K562 (cell line): Measurements from ENCODE around the gene CARMIL3. TPM values are rescaled to one million over a fixed set of nuclear protein-coding genes. Genes with fewer than 3 reads are reported as not detected.

ENCODE experiments used
- ATAC-seq: fragments of 200-7000 bp; cut with Tn5 transposase; 3 replicates; pipeline ENCODE4 v1.9.1; 2020; ENCODE audit warnings: moderate library complexity
- BruUV-seq: library from RNA; stranded (reverse); fragments of 400-500 nt; replicated peaks from 2 replicates; lab custom pipeline; 2021; lab: Mats Ljungman, UMichigan
- CTCF ChIA-PET: fragments of 300-600 bp; formaldehyde crosslinking; extraction: SDS; loops from one replicate; lab custom pipeline; 2021; ENCODE audit warnings: low intra/inter-chr PET ratio; lab: Yijun Ruan, JAX
- POLR2A ChIA-PET: fragments of 300-600, 350-650 bp; sonication (Branson Sonifier 250); formaldehyde crosslinking; extraction: SDS; loops from one replicate; lab custom pipeline; 2021; ENCODE audit warnings: antibody characterized with exemption, inconsistent platforms; lab: Yijun Ruan, JAX
- DNase-seq, 4 experiments: peaks; one replicate each; pipeline versions ENCODE4 v3.0.0 to v3.0.0-alpha.2; 2011 to 2018; ENCODE audit warnings: low spot score in 3 of 4, mixed read lengths in 3 of 4; ENCODE audit errors: extremely low read depth in 1 of 4
- FAIRE-seq: peaks from 2 replicates; lab custom pipeline; 2011; peaks lifted over from hg19 to GRCh38; lab: Jason Lieb, UNC
- H2AFZ ChIP-seq: 2 replicates; pipeline ENCODE4 v1.6.0; 2011; ENCODE audit warnings: low read depth, low read length, control low read depth, inconsistent platforms
- H3K27ac ChIP-seq: fragments of 200-600 bp; 3 replicates; pipeline ENCODE4 v1.8.0; 2011; ENCODE audit warnings: low read depth, mild to moderate bottlenecking, control low read depth, inconsistent platforms, low read length, moderate library complexity, mixed read lengths; ENCODE audit errors: extremely low read depth
- H3K27me3 ChIP-seq, 2 experiments: fragments of 300-600 bp in 1 of 2; 2 replicates in 1 of 2; 3 replicates in 1 of 2; pipeline versions ENCODE4 v1.6.0 to v1.8.0; 2011; ENCODE audit warnings: inconsistent platforms in 2 of 2, low read length in 2 of 2, mild to moderate bottlenecking in 1 of 2, mixed read lengths in 1 of 2, moderate library complexity in 1 of 2; ENCODE audit not compliant: control insufficient read depth in 2 of 2, insufficient read depth in 2 of 2
- H3K36me3 ChIP-seq: fragments of 300-600 bp; 3 replicates; pipeline ENCODE4 v1.8.0; 2011; ENCODE audit warnings: mild to moderate bottlenecking, low read length, inconsistent platforms; ENCODE audit not compliant: control insufficient read depth, insufficient read depth
- H3K4me1 ChIP-seq, 2 experiments: fragments of 200-600 bp in 1 of 2; replicated peaks in 1 of 2; 2 replicates in 1 of 2; 3 replicates in 1 of 2; pipeline versions ENCODE4 v1.5.1 to v1.8.0; 2011; ENCODE audit warnings: inconsistent platforms in 2 of 2, low read length in 2 of 2, mild to moderate bottlenecking in 1 of 2, mixed read lengths in 1 of 2, moderate library complexity in 1 of 2; ENCODE audit not compliant: control insufficient read depth in 2 of 2, insufficient read depth in 2 of 2
- H3K4me2 ChIP-seq: 2 replicates; pipeline ENCODE4 v1.6.1; 2011; ENCODE audit warnings: low read length, control low read depth, inconsistent platforms, mixed read lengths; ENCODE audit not compliant: insufficient read depth
- H3K4me3 ChIP-seq: fragments of 200-600 bp; sonication (generic), shearing (Covaris generic); 2 replicates; pipeline ENCODE4 v1.5.1; 2016; ENCODE audit warnings: control low read depth, inconsistent platforms
- H3K79me2 ChIP-seq: fragments of 200-600 bp; 3 replicates; pipeline ENCODE4 v1.8.0; 2011; ENCODE audit warnings: low read length, inconsistent platforms; ENCODE audit not compliant: control insufficient read depth, insufficient read depth
- H3K9ac ChIP-seq, 2 experiments: 2 replicates each; pipeline versions ENCODE4 v1.6.0 to v1.6.1; 2011; ENCODE audit warnings: low read depth in 2 of 2, low read length in 2 of 2, control low read depth in 1 of 2, inconsistent platforms in 1 of 2, mild to moderate bottlenecking in 1 of 2, mixed read lengths in 1 of 2; ENCODE audit not compliant: insufficient read depth in 1 of 2
- H3K9me1 ChIP-seq: one replicate; pipeline ENCODE4 v1.6.0; 2011; ENCODE audit warnings: inconsistent platforms, mild to moderate bottlenecking, low read length, moderate library complexity; ENCODE audit not compliant: control insufficient read depth, insufficient read depth
- H3K9me3 ChIP-seq: replicated peaks from 2 replicates; pipeline ENCODE4 v1.5.1; 2011; ENCODE audit warnings: low read depth, low read length, inconsistent platforms; ENCODE audit not compliant: control insufficient read depth, insufficient read depth
- H4K20me1 ChIP-seq: replicated peaks from 2 replicates; pipeline ENCODE4 v1.6.1; 2011; ENCODE audit warnings: low read length, inconsistent platforms, mixed read lengths; ENCODE audit not compliant: control insufficient read depth, insufficient read depth
- CREB5 ChIP-seq: fragments of 250-450 bp; sonication (Bioruptor Pico); IDR thresholded peaks from 2 replicates; pipeline ENCODE4 v1.5.0; 2020; ENCODE audit warnings: mild to moderate bottlenecking
- NKRF ChIP-seq: fragments of 450-650 bp; IDR thresholded peaks from 2 replicates; pipeline ENCODE4 v1.6.1; 2016; ENCODE audit warnings: borderline replicate concordance
- TCFL5 ChIP-seq: fragments of 250-450 bp; sonication (Bioruptor Pico); conservative IDR thresholded peaks from 2 replicates; pipeline ENCODE4 v1.6.1; 2021; ENCODE audit warnings: mild to moderate bottlenecking, moderate library complexity, matching md5 sums
- THRB ChIP-seq: fragments of 450-650 bp; formaldehyde crosslinking; conservative IDR thresholded peaks from 2 replicates; pipeline ENCODE4 v1.4.0; 2022; ENCODE audit warnings: mild to moderate bottlenecking, missing genetic modification characterization
- ZNF311 ChIP-seq: fragments of 250-450 bp; sonication (Bioruptor Pico); IDR thresholded peaks from 2 replicates; pipeline ENCODE4 v1.4.0; 2020; ENCODE audit warnings: mild to moderate bottlenecking, moderate library complexity
- WGBS: fragments of 100-300 bp; shearing (Covaris generic); methylation state at CpG from one replicate; pipeline ENCODE4 v1.1.6; 2016; ENCODE audit warnings: low coverage, mixed read lengths; ENCODE audit not compliant: insufficient coverage; ENCODE audit errors: missing lambda C conversion rate; 5-methylcytosine and 5-hydroxymethylcytosine counted together
- in situ Hi-C: fragments of 300-500 bp; cut with MboI; formaldehyde crosslinking; loops from 4 replicates; pipeline ENCODE4 v1.15.0; 2018; ENCODE audit warnings: inconsistent platforms, mixed read lengths
- intact Hi-C: fragments of 100-400 bp; cut with micrococcal nuclease; formaldehyde crosslinking; loops from 2 replicates; pipeline ENCODE4 v1.14.2; 2022
- polyA plus RNA-seq, 8 experiments: library from polyadenylated mRNA; depleted of rRNA in 4 of 8; stranded (reverse) in 5 of 8; unstranded in 3 of 8; fragments of >200 nt; fragmentation: Nextera tagmentation in 2 of 8; fragmentation: Illumina TruSeq in 1 of 8; extraction: Ambion mirVana in 2 of 8; extraction: Trizol in 1 of 8; gene quantifications; 2 replicates each; pipeline versions ENCODE4 v1.2.1 to v1.2.3, GENCODE V29; 2011 to 2014; ENCODE audit warnings: inconsistent platforms in 1 of 8, missing spikeins in 1 of 8
- total RNA-seq, 7 experiments: library from RNA; depleted of rRNA in 6 of 7; stranded (reverse); fragments of >200 nt in 6 of 7; fragmentation: Illumina TruSeq in 2 of 7; extraction: Trizol in 2 of 7; gene quantifications; 2 replicates each; pipeline versions ENCODE4 v1.2.1 to v1.2.3, GENCODE V29; 2011 to 2021; ENCODE audit warnings: low replicate concordance in 1 of 7

The CARMIL3 gene
- total and polyA plus RNA-seq, 9 of the 15 experiments (the other 6 are each of a cell fraction or from before 2014, with no cell fraction given) = 0.01 to 0.11 (median 0.05) TPM; not detected in 5

GRCh38 chr14:24055971-24056799 lies 4.4 kb downstream of the CARMIL3 start (continued):
- TF ChIP-seq THRB (CRISPR knock-in tag) (no peak), CREB5 (CRISPR knock-in tag) (no peak), ZNF311 (CRISPR knock-in tag) (no peak)

- CTCF ChIA-PET = no interaction called here
- no TSS peak for BruUV-seq
- Histone ChIP-seq H3K4me3 (no peak overlapping the region), H2AFZ (no peak overlapping the region), H3K4me1 (peaks cover 9 to 20% of the 10 kb centered on the region in 2 experiments; a peak in 3 of 5 replicates), H3K9me1 (no peaks in the 10 kb centered on the region), H3K79me2 (no peaks in the 10 kb centered on the region), H3K36me3 (no peaks in the 10 kb centered on the region), H3K27me3 (peaks cover 0 to 25% of the 10 kb centered on the region in 2 experiments; a peak in 2 of 5 replicates), H3K9ac (no peak overlapping the region; a peak in 1 of 4 replicates), H3K27ac (no peak overlapping the region), H3K4me2 (no peak overlapping the region), H4K20me1 (peaks cover 4% of the 10 kb centered on the region), H3K9me3 (no peaks in the 10 kb centered on the region)
- in situ Hi-C loops = loop anchor here (5.0 to 10.0 kb wide), 2 partner anchors 36 to 378 kb away; partner anchors contain the start of gene PCK2
- no peak for DNase-seq
- ATAC-seq = no peak
- POLR2A ChIA-PET = interaction anchor here (1.2 to 3.6 kb wide), 2 partner anchors 11 to 51 kb away, joined by 3 to 12 read pairs; no protein-coding TSS in a partner anchor
- TF ChIP-seq TCFL5 (CRISPR knock-in tag) = no peak
- no peak for TF ChIP-seq THRB (CRISPR knock-in tag)
- no peak for TF ChIP-seq NKRF
- no peak for FAIRE-seq
- intact Hi-C loops = no loop called here
- 1% methylated on average over 8 of the region's 8 CpGs for WGBS
Observed at GRCh38 chr14:24056800-24057184, 5.0 kb downstream of the CARMIL3 start.
